ENCODE measurements around the gene LSS.
"Not testable (repeated sequence)": the region's sequence is repeated elsewhere in the genome, so short reads cannot be mapped to it uniquely, and the experiment has no call there.

LSS gene

GRCh38 chr21:46142582-46143473 is 85.7 kb downstream of the LSS start:
- no peak for DNase-seq (ENCODE audit: extremely low read depth in 1 of 2, low read depth in 1 of 2)

GRCh38 chr21:46141767-46142581 is 86.6 kb downstream of the LSS start:
- DNase-seq (ENCODE audit: extremely low read depth in 1 of 2, low read depth in 1 of 2): no peak

- DNase-seq (ENCODE audit: extremely low read depth in 1 of 2, low read depth in 1 of 2): not testable (repeated sequence)
These were observed 88.1 kb downstream of the LSS start for GRCh38 chr21:46140352-46141003.

GRCh38 chr21:46139686-46140085 is 88.9 kb downstream of the LSS start:
- DNase-seq (ENCODE audit: extremely low read depth in 1 of 2, low read depth in 1 of 2): no peak

GRCh38 chr21:46138383-46138970 is 90.1 kb downstream of the LSS start:
- DNase-seq (ENCODE audit: extremely low read depth in 1 of 2, low read depth in 1 of 2): no peak

All from stimulated activated CD8-positive, alpha-beta memory T cell treated with anti-CD3 and anti-CD28 coated beads, Interleukin-7, amount 100 ng/mL, for 48 hours (primary cell).